ENCODE data around the gene ADAMTS2. TPM values are rescaled to one million over a fixed set of nuclear protein-coding genes. Genes with fewer than 3 reads are reported as not detected.

The ADAMTS2 gene
- total RNA-seq, 2 experiments from 2014 or later, result not detected

GRCh38 chr5:179228341-179229121 is 116.7 kb downstream of the ADAMTS2 start:
- Mint-ChIP-seq H3K4me3 (no peak overlapping the region), H3K9me3 (ENCODE audit: insufficient read depth) (peaks cover 9% of the 10 kb centered on the region), H3K27ac (no peak overlapping the region), H3K4me1 (ENCODE audit: low read depth) (no peaks in the 10 kb centered on the region), H3K36me3 (ENCODE audit: low read depth) (no peaks in the 10 kb centered on the region), H3K27me3 (ENCODE audit: low read depth) (no peaks in the 10 kb centered on the region)
- ChIA-PET CTCF (no interaction called here), POLR2A (no interaction called here)
- ATAC-seq, result no peak
- no peak for DNase-seq

GRCh38 chr5:179227580-179228311 is 117.5 kb downstream of the ADAMTS2 start:
- POLR2A ChIA-PET, result no interaction called here
- peaks cover 9% of the 10 kb centered on the region for H3K9me3 Mint-ChIP-seq (ENCODE audit: insufficient read depth)
- CTCF ChIA-PET, result no interaction called here
- H3K27me3 Mint-ChIP-seq (ENCODE audit: low read depth), result no peaks in the 10 kb centered on the region
- no peak overlapping the region for H3K4me3 Mint-ChIP-seq
- H3K36me3 Mint-ChIP-seq (ENCODE audit: low read depth), result no peaks in the 10 kb centered on the region
- no peak overlapping the region for H3K27ac Mint-ChIP-seq
- no peak for ATAC-seq
- H3K4me1 Mint-ChIP-seq (ENCODE audit: low read depth), result no peaks in the 10 kb centered on the region
- DNase-seq, result no peak

GRCh38 chr5:179227229-179227579 is 118.1 kb downstream of the ADAMTS2 start:
- H3K27me3 Mint-ChIP-seq (ENCODE audit: low read depth), result no peaks in the 10 kb centered on the region
- no peak overlapping the region for H3K4me3 Mint-ChIP-seq
- ATAC-seq (no peak), DNase-seq (no peak)
- no peak overlapping the region for H3K27ac Mint-ChIP-seq
- CTCF ChIA-PET, result no interaction called here
- POLR2A ChIA-PET, result no interaction called here
- no peaks in the 10 kb centered on the region for H3K36me3 Mint-ChIP-seq (ENCODE audit: low read depth)
- no peaks in the 10 kb centered on the region for H3K4me1 Mint-ChIP-seq (ENCODE audit: low read depth)
- H3K9me3 Mint-ChIP-seq (ENCODE audit: insufficient read depth), result peaks cover 9% of the 10 kb centered on the region

GRCh38 chr5:179226696-179227095 is 118.6 kb downstream of the ADAMTS2 start:
- DNase-seq (no peak), ATAC-seq (no peak)
- Mint-ChIP-seq H3K36me3 (ENCODE audit: low read depth) (no peaks in the 10 kb centered on the region), H3K27me3 (ENCODE audit: low read depth) (no peaks in the 10 kb centered on the region), H3K4me3 (no peak overlapping the region), H3K27ac (no peak overlapping the region), H3K9me3 (ENCODE audit: insufficient read depth) (peaks cover 9% of the 10 kb centered on the region), H3K4me1 (ENCODE audit: low read depth) (no peaks in the 10 kb centered on the region)
- CTCF ChIA-PET, result no interaction called here
- POLR2A ChIA-PET, result no interaction called here

GRCh38 chr5:179225387-179225786 is 119.9 kb downstream of the ADAMTS2 start:
- no peak for ATAC-seq
- POLR2A ChIA-PET, result no interaction called here
- Mint-ChIP-seq H3K36me3 (ENCODE audit: low read depth) (no peaks in the 10 kb centered on the region), H3K27ac (no peak overlapping the region), H3K27me3 (ENCODE audit: low read depth) (no peaks in the 10 kb centered on the region), H3K9me3 (ENCODE audit: insufficient read depth) (peaks cover 9% of the 10 kb centered on the region), H3K4me1 (ENCODE audit: low read depth) (no peaks in the 10 kb centered on the region), H3K4me3 (no peak overlapping the region)
- CTCF ChIA-PET, result no interaction called here
- DNase-seq, result no peak

- Mint-ChIP-seq H3K9me3 (ENCODE audit: insufficient read depth) (peaks cover 9% of the 10 kb centered on the region), H3K27ac (no peak overlapping the region), H3K4me1 (ENCODE audit: low read depth) (no peaks in the 10 kb centered on the region), H3K27me3 (ENCODE audit: low read depth) (no peaks in the 10 kb centered on the region), H3K4me3 (no peak overlapping the region), H3K36me3 (ENCODE audit: low read depth) (no peaks in the 10 kb centered on the region)
- ATAC-seq (no peak), DNase-seq (no peak)
- POLR2A ChIA-PET, result no interaction called here
- CTCF ChIA-PET, result no interaction called here
Observed at GRCh38 chr5:179224741-179225140, 120.5 kb downstream of the ADAMTS2 start.

GRCh38 chr5:179223961-179224360 is 121.3 kb downstream of the ADAMTS2 start:
- peaks cover 9% of the 10 kb centered on the region for H3K9me3 Mint-ChIP-seq (ENCODE audit: insufficient read depth)
- no peak for DNase-seq
- no peaks in the 10 kb centered on the region for H3K4me1 Mint-ChIP-seq (ENCODE audit: low read depth)
- no peaks in the 10 kb centered on the region for H3K36me3 Mint-ChIP-seq (ENCODE audit: low read depth)
- H3K27me3 Mint-ChIP-seq (ENCODE audit: low read depth), result no peaks in the 10 kb centered on the region
- no peak for ATAC-seq
- H3K27ac Mint-ChIP-seq, result no peak overlapping the region
- ChIA-PET CTCF (no interaction called here), POLR2A (no interaction called here)
- no peak overlapping the region for H3K4me3 Mint-ChIP-seq

GRCh38 chr5:179223528-179223927 is 121.7 kb downstream of the ADAMTS2 start:
- Mint-ChIP-seq H3K4me1 (ENCODE audit: low read depth) (no peaks in the 10 kb centered on the region), H3K9me3 (ENCODE audit: insufficient read depth) (peaks cover 9% of the 10 kb centered on the region), H3K36me3 (ENCODE audit: low read depth) (no peaks in the 10 kb centered on the region), H3K27me3 (ENCODE audit: low read depth) (no peaks in the 10 kb centered on the region), H3K27ac (no peak overlapping the region), H3K4me3 (no peak overlapping the region)
- ATAC-seq, result no peak
- ChIA-PET CTCF (no interaction called here), POLR2A (no interaction called here)
- DNase-seq, result no peak

- Mint-ChIP-seq H3K4me1 (ENCODE audit: low read depth) (no peaks in the 10 kb centered on the region), H3K9me3 (ENCODE audit: insufficient read depth) (peaks cover 9% of the 10 kb centered on the region), H3K4me3 (no peak overlapping the region), H3K36me3 (ENCODE audit: low read depth) (no peaks in the 10 kb centered on the region), H3K27me3 (ENCODE audit: low read depth) (no peaks in the 10 kb centered on the region), H3K27ac (no peak overlapping the region)
- no peak for DNase-seq
- ChIA-PET POLR2A (no interaction called here), CTCF (no interaction called here)
- ATAC-seq, result no peak
Observed at GRCh38 chr5:179222246-179223017, 122.8 kb downstream of the ADAMTS2 start.

- ChIA-PET CTCF (no interaction called here), POLR2A (no interaction called here)
- DNase-seq, result no peak
- no peak for ATAC-seq
- H3K4me1 Mint-ChIP-seq (ENCODE audit: low read depth), result no peaks in the 10 kb centered on the region
- no peak overlapping the region for H3K27ac Mint-ChIP-seq
- no peaks in the 10 kb centered on the region for H3K27me3 Mint-ChIP-seq (ENCODE audit: low read depth)
- no peaks in the 10 kb centered on the region for H3K36me3 Mint-ChIP-seq (ENCODE audit: low read depth)
- peaks cover 9% of the 10 kb centered on the region for H3K9me3 Mint-ChIP-seq (ENCODE audit: insufficient read depth)
- H3K4me3 Mint-ChIP-seq, result no peak overlapping the region
Observed at GRCh38 chr5:179221877-179222220, 123.4 kb downstream of the ADAMTS2 start.

GRCh38 chr5:179221196-179221876 is 123.9 kb downstream of the ADAMTS2 start:
- Mint-ChIP-seq H3K4me1 (ENCODE audit: low read depth) (no peaks in the 10 kb centered on the region), H3K4me3 (no peak overlapping the region), H3K36me3 (ENCODE audit: low read depth) (no peaks in the 10 kb centered on the region), H3K27me3 (ENCODE audit: low read depth) (no peaks in the 10 kb centered on the region), H3K9me3 (ENCODE audit: insufficient read depth) (peaks cover 9% of the 10 kb centered on the region), H3K27ac (no peak overlapping the region)
- DNase-seq, result no peak
- ChIA-PET CTCF (no interaction called here), POLR2A (no interaction called here)
- no peak for ATAC-seq

GRCh38 chr5:179220716-179221115 is 124.5 kb downstream of the ADAMTS2 start:
- H3K4me3 Mint-ChIP-seq, result no peak overlapping the region
- no peaks in the 10 kb centered on the region for H3K36me3 Mint-ChIP-seq (ENCODE audit: low read depth)
- no peaks in the 10 kb centered on the region for H3K27me3 Mint-ChIP-seq (ENCODE audit: low read depth)
- ATAC-seq (no peak), DNase-seq (no peak)
- peaks cover 9% of the 10 kb centered on the region for H3K9me3 Mint-ChIP-seq (ENCODE audit: insufficient read depth)
- POLR2A ChIA-PET, result no interaction called here
- no peak overlapping the region for H3K27ac Mint-ChIP-seq
- no peaks in the 10 kb centered on the region for H3K4me1 Mint-ChIP-seq (ENCODE audit: low read depth)
- CTCF ChIA-PET, result no interaction called here

Measured in activated CD8-positive, alpha-beta T cell treated with anti-CD3 and anti-CD28 coated beads, Interleukin-2, amount 10 ng/mL, durations not matched to agents 7 days and 5 days (primary cell).